ENCODE data around the gene ODF2L. TPM values are rescaled to one million over a fixed set of nuclear protein-coding genes. Genes with fewer than 3 reads are reported as not detected.
A peak's percentile ranks its signal among the peaks of the same experiment; 100 is the strongest.

The ODF2L gene
- total and polyA plus RNA-seq, 2 donors (not counting 1 experiment from before 2014, with no cell fraction given), result 16.7 to 25.9 TPM

- no peaks in the 10 kb centered on the region for H3K36me3 ChIP-seq (ENCODE audit: control insufficient read depth, insufficient read depth, low read length)
- H3K4me2 ChIP-seq (ENCODE audit: extremely low read depth, insufficient read depth, low read length), result no peak overlapping the region
- no peak overlapping the region for H3K4me3 ChIP-seq (replicated peaks in 1 of 4; ENCODE audit: control extremely low read depth in 1 of 4, insufficient read depth in 1 of 4, low read depth in 3 of 4, low read length in 4 of 4)
- no peaks in the 10 kb centered on the region for H3K4me1 ChIP-seq (ENCODE audit: control insufficient read depth, extremely low read depth, insufficient read depth, low read length)
- no peaks in the 10 kb centered on the region for H3K79me2 ChIP-seq (ENCODE audit: control insufficient read depth, insufficient read depth, low read length)
- no peak for DNase-seq (ENCODE audit: low read depth in 2 of 2)
- no peaks in the 10 kb centered on the region for H4K20me1 ChIP-seq (ENCODE audit: control insufficient read depth, extremely low read depth, insufficient read depth, low read length)
- no peak for TF ChIP-seq EZH2 (IDR thresholded peaks at IDR 0.05; ENCODE audit: low read length, missing control alignments)
- TF ChIP-seq, protein P1, sequence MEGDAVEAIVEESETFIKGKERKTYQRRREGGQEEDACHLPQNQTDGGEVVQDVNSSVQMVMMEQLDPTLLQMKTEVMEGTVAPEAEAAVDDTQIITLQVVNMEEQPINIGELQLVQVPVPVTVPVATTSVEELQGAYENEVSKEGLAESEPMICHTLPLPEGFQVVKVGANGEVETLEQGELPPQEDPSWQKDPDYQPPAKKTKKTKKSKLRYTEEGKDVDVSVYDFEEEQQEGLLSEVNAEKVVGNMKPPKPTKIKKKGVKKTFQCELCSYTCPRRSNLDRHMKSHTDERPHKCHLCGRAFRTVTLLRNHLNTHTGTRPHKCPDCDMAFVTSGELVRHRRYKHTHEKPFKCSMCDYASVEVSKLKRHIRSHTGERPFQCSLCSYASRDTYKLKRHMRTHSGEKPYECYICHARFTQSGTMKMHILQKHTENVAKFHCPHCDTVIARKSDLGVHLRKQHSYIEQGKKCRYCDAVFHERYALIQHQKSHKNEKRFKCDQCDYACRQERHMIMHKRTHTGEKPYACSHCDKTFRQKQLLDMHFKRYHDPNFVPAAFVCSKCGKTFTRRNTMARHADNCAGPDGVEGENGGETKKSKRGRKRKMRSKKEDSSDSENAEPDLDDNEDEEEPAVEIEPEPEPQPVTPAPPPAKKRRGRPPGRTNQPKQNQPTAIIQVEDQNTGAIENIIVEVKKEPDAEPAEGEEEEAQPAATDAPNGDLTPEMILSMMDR (conservative IDR thresholded peaks at IDR 0.05 in 1 of 2, IDR thresholded peaks at IDR 0.05 in 1 of 2; ENCODE audit: low read depth in 1 of 2, low read length in 2 of 2), result no peak
- no peak overlapping the region for H3K9ac ChIP-seq (ENCODE audit: insufficient read depth, low read length)
- H3K9me3 ChIP-seq (ENCODE audit: control insufficient read depth, insufficient read depth, low read depth, low read length), result no peaks in the 10 kb centered on the region
- no peak overlapping the region for H2AFZ ChIP-seq (ENCODE audit: low read length)
- H3K27me3 ChIP-seq (ENCODE audit: control insufficient read depth, insufficient read depth, low read length), result no peaks in the 10 kb centered on the region
- H3K27ac ChIP-seq (ENCODE audit: insufficient read depth, low read length), result no peak overlapping the region
These were observed 27.4 kb upstream of the ODF2L start for GRCh38 chr1:86423473-86423872.

DNA sequence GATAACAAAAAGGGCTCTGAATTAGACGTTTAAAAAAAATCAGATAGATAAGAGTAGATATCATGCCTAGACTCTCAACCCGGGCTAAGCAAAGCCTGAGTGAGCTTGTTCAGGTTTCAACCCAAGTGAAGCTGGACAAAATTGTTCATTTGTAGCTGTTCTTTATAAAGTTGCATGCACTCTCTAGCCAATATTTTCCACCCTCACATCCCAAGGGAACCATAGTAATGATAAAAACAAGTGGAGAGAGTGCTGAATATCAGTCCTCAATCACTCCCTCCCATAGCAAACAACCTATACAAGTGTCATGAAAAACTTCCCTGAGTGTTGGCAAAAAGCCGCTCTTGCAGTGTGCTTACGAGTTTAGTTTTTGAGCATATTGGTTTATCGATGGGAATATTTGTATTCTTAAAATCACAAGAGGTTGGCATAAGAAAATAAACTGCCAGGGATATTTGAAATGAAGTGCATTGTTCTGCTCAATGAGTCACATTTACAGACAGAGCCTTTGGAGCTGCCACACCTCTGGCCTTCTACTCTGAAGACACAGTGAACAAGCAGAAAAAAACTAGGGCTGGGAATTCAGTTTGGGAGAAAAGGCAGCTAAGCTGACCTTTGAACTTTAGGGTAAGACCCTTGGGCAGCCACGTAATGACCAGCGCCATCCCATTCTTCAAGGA is 25.6 kb upstream of the ODF2L start:
- no peak for TF ChIP-seq EZH2 (IDR thresholded peaks at IDR 0.05; ENCODE audit: low read length, missing control alignments)
- TF ChIP-seq, protein P1 (conservative IDR thresholded peaks at IDR 0.05 in 1 of 2, IDR thresholded peaks at IDR 0.05 in 1 of 2; ENCODE audit: low read depth in 1 of 2, low read length in 2 of 2), result no peak
- H3K27ac ChIP-seq (ENCODE audit: insufficient read depth, low read length), result no peak overlapping the region
- H3K4me1 ChIP-seq (ENCODE audit: control insufficient read depth, extremely low read depth, insufficient read depth, low read length), result no peaks in the 10 kb centered on the region
- H2AFZ ChIP-seq (ENCODE audit: low read length), result no peak overlapping the region
- H3K4me3 ChIP-seq (replicated peaks in 1 of 4; ENCODE audit: control extremely low read depth in 1 of 4, insufficient read depth in 1 of 4, low read depth in 3 of 4, low read length in 4 of 4), result no peak overlapping the region
- peak; percentile 26 to 37 for DNase-seq (ENCODE audit: low read depth in 2 of 2)
- H3K9me3 ChIP-seq (ENCODE audit: control insufficient read depth, insufficient read depth, low read depth, low read length), result no peaks in the 10 kb centered on the region
- no peak overlapping the region for H3K4me2 ChIP-seq (ENCODE audit: extremely low read depth, insufficient read depth, low read length)
- H3K27me3 ChIP-seq (ENCODE audit: control insufficient read depth, insufficient read depth, low read length), result no peaks in the 10 kb centered on the region
- no peak overlapping the region for H3K9ac ChIP-seq (ENCODE audit: insufficient read depth, low read length)
- no peaks in the 10 kb centered on the region for H4K20me1 ChIP-seq (ENCODE audit: control insufficient read depth, extremely low read depth, insufficient read depth, low read length)
- H3K36me3 ChIP-seq (ENCODE audit: control insufficient read depth, insufficient read depth, low read length), result no peaks in the 10 kb centered on the region
- H3K79me2 ChIP-seq (ENCODE audit: control insufficient read depth, insufficient read depth, low read length), result no peaks in the 10 kb centered on the region

GRCh38 chr1:86419277-86419903 is 23.3 kb upstream of the ODF2L start:
- Histone ChIP-seq H3K9ac (ENCODE audit: insufficient read depth, low read length) (no peak overlapping the region), H3K9me3 (ENCODE audit: control insufficient read depth, insufficient read depth, low read depth, low read length) (no peaks in the 10 kb centered on the region), H3K36me3 (ENCODE audit: control insufficient read depth, insufficient read depth, low read length) (no peaks in the 10 kb centered on the region), H3K4me2 (ENCODE audit: extremely low read depth, insufficient read depth, low read length) (no peak overlapping the region), H3K4me3 (replicated peaks in 1 of 4; ENCODE audit: control extremely low read depth in 1 of 4, insufficient read depth in 1 of 4, low read depth in 3 of 4, low read length in 4 of 4) (no peak overlapping the region), H3K79me2 (ENCODE audit: control insufficient read depth, insufficient read depth, low read length) (no peaks in the 10 kb centered on the region), H3K27ac (ENCODE audit: insufficient read depth, low read length) (no peak overlapping the region), H3K4me1 (ENCODE audit: control insufficient read depth, extremely low read depth, insufficient read depth, low read length) (no peaks in the 10 kb centered on the region), H2AFZ (ENCODE audit: low read length) (no peak overlapping the region), H4K20me1 (ENCODE audit: control insufficient read depth, extremely low read depth, insufficient read depth, low read length) (no peaks in the 10 kb centered on the region), H3K27me3 (ENCODE audit: control insufficient read depth, insufficient read depth, low read length) (no peaks in the 10 kb centered on the region)
- no peak for TF ChIP-seq EZH2 (IDR thresholded peaks at IDR 0.05; ENCODE audit: low read length, missing control alignments)
- TF ChIP-seq, protein P1 (conservative IDR thresholded peaks at IDR 0.05 in 1 of 2, IDR thresholded peaks at IDR 0.05 in 1 of 2; ENCODE audit: low read depth in 1 of 2, low read length in 2 of 2), result peak; percentile 68 to 81
- peak; percentile 24 to 45 for DNase-seq (ENCODE audit: low read depth in 2 of 2)

Data from fibroblast of lung (primary cell).